Astrocyte (in vitro differentiated cells and primary cell): ENCODE results near the gene GLIPR2.

Source experiments
- CTCF ChIP-seq: IDR thresholded peaks from 2 replicates; pipeline ENCODE4 v1.5.1; 2011; ENCODE audit warnings: low read depth, mild to moderate bottlenecking, inconsistent platforms, low read length, moderate library complexity; ENCODE audit not compliant: insufficient read depth
- EZH2 ChIP-seq: IDR thresholded peaks from 2 replicates; pipeline ENCODE4 v1.6.1; 2012; ENCODE audit warnings: mild to moderate bottlenecking, low read length, inconsistent platforms; ENCODE audit not compliant: insufficient read depth

GRCh38 chr9:36207546-36208012 lies 71.0 kb downstream of the GLIPR2 start:
- no peak for TF ChIP-seq CTCF
- no peak for TF ChIP-seq EZH2
